Glutamatergic neuron (in vitro differentiated cells): ENCODE results near the gene TEX29. TPM values are rescaled to one million over a fixed set of nuclear protein-coding genes. Genes with fewer than 3 reads are reported as not detected.
A peak's percentile ranks its signal among the peaks of the same experiment; 100 is the strongest.

Experiments used
- DNase-seq: peaks from one replicate; pipeline ENCODE4 v3.0.0; 2022
- H3K27ac Mint-ChIP-seq: one replicate; pipeline ENCODE4 v1.8.0; 2020; ENCODE audit warnings: mild to moderate bottlenecking, mixed read lengths, inconsistent platforms; ENCODE audit not compliant: unreplicated experiment
- H3K27me3 Mint-ChIP-seq: one replicate; pipeline ENCODE4 v1.8.0; 2020; ENCODE audit warnings: mild to moderate bottlenecking, moderate library complexity, mixed read lengths, inconsistent platforms; ENCODE audit not compliant: unreplicated experiment
- H3K36me3 Mint-ChIP-seq: one replicate; pipeline ENCODE4 v1.8.0; 2020; ENCODE audit warnings: mild to moderate bottlenecking, mixed read lengths, inconsistent platforms; ENCODE audit not compliant: unreplicated experiment
- H3K4me1 Mint-ChIP-seq: one replicate; pipeline ENCODE4 v1.8.0; 2020; ENCODE audit warnings: mild to moderate bottlenecking, low read depth, mixed read lengths, inconsistent platforms; ENCODE audit not compliant: unreplicated experiment
- H3K4me3 Mint-ChIP-seq: one replicate; pipeline ENCODE4 v1.8.0; 2020; ENCODE audit warnings: mild to moderate bottlenecking, mixed read lengths, inconsistent platforms; ENCODE audit not compliant: unreplicated experiment
- H3K9me3 Mint-ChIP-seq: one replicate; pipeline ENCODE4 v1.8.0; 2020; ENCODE audit warnings: mild to moderate bottlenecking, moderate library complexity, mixed read lengths, inconsistent platforms; ENCODE audit not compliant: unreplicated experiment
- total RNA-seq: library from RNA; stranded (reverse); fragmentation: NEBNext Ultra II Directional; extraction: Animal tissue kit (Norgen Biotek cat#: 25700); gene quantifications from one replicate; pipeline ENCODE4 v1.2.1, GENCODE V29; 2021; ENCODE audit not compliant: unreplicated experiment
- TF ChIP-seq, protein P1 (sequence below): fragments of 200-600 bp; sonication (generic); IDR thresholded peaks from one replicate; pipeline ENCODE4 v1.5.0; 2021; ENCODE audit not compliant: partially characterized antibody, unreplicated experiment

Gene TEX29
- total RNA-seq, 1 donor from 2014 or later: 0.64 TPM

DNA sequence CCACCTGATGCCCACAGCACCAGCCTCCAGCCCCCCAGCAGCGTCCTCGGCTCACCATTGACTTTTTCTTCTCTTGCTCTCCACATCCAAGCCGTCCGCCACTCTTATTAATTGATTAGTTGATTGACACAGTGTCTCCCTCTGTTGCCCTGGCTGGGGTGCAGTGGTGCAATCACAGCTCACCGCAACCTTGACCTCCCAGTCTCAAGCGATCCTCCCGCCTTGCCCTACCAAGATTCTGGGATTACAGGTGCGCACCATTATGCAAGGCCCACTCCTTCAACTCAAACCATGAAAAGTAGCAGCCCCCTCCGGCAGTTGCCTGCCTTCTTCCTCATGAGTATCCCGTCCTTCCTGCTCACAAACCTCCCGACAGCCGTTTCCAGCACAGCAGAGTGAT lies 921 bp upstream of the TEX29 start:
- H3K4me3 Mint-ChIP-seq: no peak overlapping the region
- TF ChIP-seq, protein P1, sequence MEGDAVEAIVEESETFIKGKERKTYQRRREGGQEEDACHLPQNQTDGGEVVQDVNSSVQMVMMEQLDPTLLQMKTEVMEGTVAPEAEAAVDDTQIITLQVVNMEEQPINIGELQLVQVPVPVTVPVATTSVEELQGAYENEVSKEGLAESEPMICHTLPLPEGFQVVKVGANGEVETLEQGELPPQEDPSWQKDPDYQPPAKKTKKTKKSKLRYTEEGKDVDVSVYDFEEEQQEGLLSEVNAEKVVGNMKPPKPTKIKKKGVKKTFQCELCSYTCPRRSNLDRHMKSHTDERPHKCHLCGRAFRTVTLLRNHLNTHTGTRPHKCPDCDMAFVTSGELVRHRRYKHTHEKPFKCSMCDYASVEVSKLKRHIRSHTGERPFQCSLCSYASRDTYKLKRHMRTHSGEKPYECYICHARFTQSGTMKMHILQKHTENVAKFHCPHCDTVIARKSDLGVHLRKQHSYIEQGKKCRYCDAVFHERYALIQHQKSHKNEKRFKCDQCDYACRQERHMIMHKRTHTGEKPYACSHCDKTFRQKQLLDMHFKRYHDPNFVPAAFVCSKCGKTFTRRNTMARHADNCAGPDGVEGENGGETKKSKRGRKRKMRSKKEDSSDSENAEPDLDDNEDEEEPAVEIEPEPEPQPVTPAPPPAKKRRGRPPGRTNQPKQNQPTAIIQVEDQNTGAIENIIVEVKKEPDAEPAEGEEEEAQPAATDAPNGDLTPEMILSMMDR: no peak
- H3K27ac Mint-ChIP-seq: peak overlapping the region; percentile 21
- H3K27me3 Mint-ChIP-seq: peaks cover 8% of the 10 kb centered on the region
- peaks cover 6% of the 10 kb centered on the region for H3K9me3 Mint-ChIP-seq
- H3K4me1 Mint-ChIP-seq: peaks cover 2% of the 10 kb centered on the region
- no peak for DNase-seq
- H3K36me3 Mint-ChIP-seq: no peaks in the 10 kb centered on the region

DNA sequence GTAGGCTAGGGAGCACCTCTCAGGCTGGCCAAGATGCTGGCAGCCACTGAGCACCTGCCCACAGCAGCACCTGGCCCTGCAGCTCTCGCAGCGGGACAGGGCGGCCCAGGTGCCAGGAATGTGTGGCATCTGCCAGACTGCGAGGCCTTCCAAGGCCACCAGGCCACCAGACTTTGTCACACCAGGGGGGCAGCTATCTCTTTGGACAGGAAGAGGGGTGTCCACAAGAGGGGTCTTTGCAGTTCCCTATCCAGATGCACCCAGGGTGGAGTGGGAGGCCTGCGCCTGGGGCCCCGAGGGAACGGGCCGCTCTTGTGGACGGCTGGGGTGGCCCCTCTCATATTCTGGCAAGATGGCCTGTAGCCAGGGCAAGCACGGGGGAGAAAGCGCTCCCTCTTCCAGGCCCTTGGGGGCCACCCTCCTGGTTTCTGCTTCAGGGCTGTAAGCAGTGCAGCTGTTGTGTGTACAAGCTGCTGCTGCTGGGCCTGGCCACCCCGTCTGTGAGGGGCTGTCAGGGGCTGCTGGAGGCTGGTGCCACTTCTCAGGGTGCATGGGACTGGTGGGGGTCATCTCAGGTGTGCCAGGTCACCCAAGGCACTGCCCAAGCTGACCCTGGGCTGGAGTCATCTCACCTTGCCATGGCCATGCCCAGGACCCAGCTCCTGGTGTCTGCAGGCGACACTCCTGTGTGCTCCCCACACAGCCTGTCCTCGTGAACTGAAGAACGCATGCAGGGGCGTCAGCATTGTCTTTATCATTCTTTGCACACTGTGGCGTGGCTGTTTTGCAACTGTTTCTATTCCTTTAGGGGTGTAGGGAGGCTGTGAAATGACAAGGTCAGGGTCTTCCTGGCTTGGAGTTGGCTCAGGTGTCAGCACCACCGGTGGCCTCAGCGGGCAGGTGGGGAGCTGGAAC lies 1.8 kb downstream of the TEX29 start:
- Mint-ChIP-seq H3K4me1 (peaks cover 7% of the 10 kb centered on the region), H3K4me3 (no peak overlapping the region), H3K36me3 (no peaks in the 10 kb centered on the region), H3K27ac (no peak overlapping the region), H3K9me3 (peaks cover 10% of the 10 kb centered on the region), H3K27me3 (peaks cover 6% of the 10 kb centered on the region)
- TF ChIP-seq, protein P1: no peak
- DNase-seq: no peak

DNA sequence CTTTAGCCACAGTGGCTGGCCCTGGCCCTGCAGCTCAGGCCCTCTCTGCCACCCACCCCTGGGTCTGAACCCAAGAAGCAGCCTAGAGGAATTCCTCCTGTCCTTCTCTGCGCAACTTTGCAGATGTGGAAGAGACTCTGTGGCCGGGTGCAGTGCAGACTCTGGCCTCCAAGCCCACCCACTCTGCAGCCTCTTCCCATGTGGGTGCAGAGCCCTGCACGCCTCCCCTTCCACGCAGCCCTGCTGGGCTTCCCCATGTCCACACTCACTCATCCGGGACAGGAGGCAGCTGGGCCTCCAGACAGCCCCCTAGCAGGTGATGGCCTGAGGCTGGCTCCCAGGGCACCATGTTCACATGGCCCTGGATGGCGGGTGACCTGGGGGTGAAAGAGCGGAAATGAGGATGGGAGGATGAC lies 2.5 kb downstream of the TEX29 start:
- no peak overlapping the region for H3K27ac Mint-ChIP-seq
- H3K4me1 Mint-ChIP-seq: peaks cover 7% of the 10 kb centered on the region
- peaks cover 13% of the 10 kb centered on the region for H3K9me3 Mint-ChIP-seq
- TF ChIP-seq, protein P1: no peak
- no peak overlapping the region for H3K4me3 Mint-ChIP-seq
- H3K27me3 Mint-ChIP-seq: peaks cover 6% of the 10 kb centered on the region
- H3K36me3 Mint-ChIP-seq: no peaks in the 10 kb centered on the region
- no peak for DNase-seq

DNA sequence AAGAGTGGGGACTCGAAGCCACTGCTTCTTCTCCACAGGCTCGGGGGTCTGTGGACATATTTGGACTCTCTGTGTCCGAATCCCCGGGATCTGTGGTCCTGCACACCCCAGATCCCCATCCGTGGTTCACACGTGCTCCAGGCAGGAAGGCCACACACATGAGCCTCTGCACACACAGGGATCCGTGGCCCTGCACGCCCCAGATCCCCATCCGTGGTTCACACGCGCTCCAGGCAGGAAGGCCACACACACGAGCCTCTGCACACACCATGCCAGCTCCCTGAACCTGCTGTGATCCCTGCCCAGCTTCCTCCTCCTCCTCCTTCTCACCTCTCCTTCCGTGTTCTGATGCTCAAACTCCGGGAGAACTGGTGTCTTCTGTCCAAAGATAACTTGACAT lies 3.1 kb downstream of the TEX29 start:
- H3K27me3 Mint-ChIP-seq: peaks cover 5% of the 10 kb centered on the region
- TF ChIP-seq, protein P1: no peak
- H3K4me3 Mint-ChIP-seq: no peak overlapping the region
- no peak overlapping the region for H3K27ac Mint-ChIP-seq
- DNase-seq: no peak
- H3K9me3 Mint-ChIP-seq: peaks cover 12% of the 10 kb centered on the region
- no peaks in the 10 kb centered on the region for H3K36me3 Mint-ChIP-seq
- H3K4me1 Mint-ChIP-seq: peaks cover 7% of the 10 kb centered on the region
